GM18951 (cell line): Measurements from ENCODE around the gene SCT.
"Not testable (repeated sequence)": the region's sequence is repeated elsewhere in the genome, so short reads cannot be mapped to it uniquely, and the experiment has no call there.

Experiments used
- POLR2A ChIP-seq: IDR thresholded peaks from 4 replicates; pipeline ENCODE4 v1.6.1; 2011; ENCODE audit warnings: mild to moderate bottlenecking; ENCODE audit not compliant: insufficient read length, insufficient read depth; ENCODE audit errors: extremely low read depth
- in situ Hi-C: fragments of 300-500 bp; cut with MboI; formaldehyde crosslinking; loops from one replicate; pipeline ENCODE4 v1.12.0; 2022; ENCODE audit warnings: low sequenced_read_pairs, mixed read lengths, inconsistent platforms; ENCODE audit not compliant: unreplicated experiment

SCT gene

GRCh38 chr11:655036-655726 is 28.2 kb upstream of the SCT start:
- in situ Hi-C loops = no loop called here

GRCh38 chr11:654444-654843 is 27.5 kb upstream of the SCT start:
- in situ Hi-C loops = not testable (repeated sequence)

More at GRCh38 chr11:655036-655726, 28.2 kb upstream of the SCT start:
- no peak for TF ChIP-seq POLR2A

GRCh38 chr11:653837-654236 is 26.9 kb upstream of the SCT start:
- in situ Hi-C loops = no loop called here

GRCh38 chr11:653136-653535 is 26.2 kb upstream of the SCT start:
- in situ Hi-C loops = not testable (repeated sequence)

More at GRCh38 chr11:653837-654236, 26.9 kb upstream of the SCT start:
- TF ChIP-seq POLR2A = no peak

GRCh38 chr11:650482-650881 is 23.5 kb upstream of the SCT start:
- TF ChIP-seq POLR2A = no peak
- in situ Hi-C loops = no loop called here

- in situ Hi-C loops = not testable (repeated sequence)
Measured at GRCh38 chr11:647672-648158, 20.7 kb upstream of the SCT start.

GRCh38 chr11:646214-646613 is 19.2 kb upstream of the SCT start:
- in situ Hi-C loops = no loop called here
- no peak for TF ChIP-seq POLR2A

GRCh38 chr11:645536-645935 is 18.6 kb upstream of the SCT start:
- in situ Hi-C loops = no loop called here
- TF ChIP-seq POLR2A = no peak

- in situ Hi-C loops = no loop called here
- no peak for TF ChIP-seq POLR2A
Measured at GRCh38 chr11:643849-644738, 17.1 kb upstream of the SCT start.

GRCh38 chr11:643366-643765 is 16.4 kb upstream of the SCT start:
- in situ Hi-C loops = no loop called here

GRCh38 chr11:641806-642370 is 14.9 kb upstream of the SCT start:
- TF ChIP-seq POLR2A = no peak
- in situ Hi-C loops = no loop called here

More at GRCh38 chr11:643366-643765, 16.4 kb upstream of the SCT start:
- TF ChIP-seq POLR2A = no peak

- in situ Hi-C loops = no loop called here
- TF ChIP-seq POLR2A = no peak
Measured at GRCh38 chr11:640021-640706, 13.2 kb upstream of the SCT start.

- TF ChIP-seq POLR2A = no peak
- in situ Hi-C loops = no loop called here
Measured at GRCh38 chr11:639332-639955, 12.5 kb upstream of the SCT start.
